Measurements from ENCODE around the gene CIAO2A. TPM values are rescaled to one million over a fixed set of nuclear protein-coding genes. Genes with fewer than 3 reads are reported as not detected.

The CIAO2A gene
- total and polyA plus RNA-seq, 4 donors, result 23.2 to 81.9 (median 25.8) TPM

GRCh38 chr15:64133623-64134344 lies 40.1 kb upstream of the CIAO2A start:
- no peaks in the 10 kb centered on the region for H3K27me3 ChIP-seq (ENCODE audit: control insufficient read depth in 1 of 2, insufficient read depth in 2 of 2, low read length in 1 of 2)
- no peak for DNase-seq
- no peaks in the 10 kb centered on the region for H3K9me3 ChIP-seq (ENCODE audit: control insufficient read depth, low read length)
- H3K36me3 ChIP-seq (ENCODE audit: control insufficient read depth in 1 of 2, insufficient read depth in 2 of 2, low read length in 1 of 2), result peaks cover 5 to 30% of the 10 kb centered on the region in 2 donors
- no peak overlapping the region for H3K4me3 ChIP-seq (ENCODE audit: low read length in 2 of 2)
- no peak overlapping the region for H3K27ac ChIP-seq (ENCODE audit: low read depth in 1 of 2, low read length in 2 of 2)
- no peaks in the 10 kb centered on the region for H3K4me1 ChIP-seq (ENCODE audit: control insufficient read depth in 1 of 2, insufficient read depth in 2 of 2, low read length in 2 of 2)
- WGBS, 2 donors, result 91 to 92% methylated on average over 10 of the region's 10 CpGs
- no peak for ATAC-seq (ENCODE audit: low FRiP score)
- intact Hi-C loops (cut with DNase I), result no loop called here

- ATAC-seq (ENCODE audit: low FRiP score) (no peak), DNase-seq (no peak)
- WGBS, 2 donors, result 88 to 92% methylated on average over 4 of the region's 4 CpGs
- no peaks in the 10 kb centered on the region for H3K4me1 ChIP-seq (ENCODE audit: control insufficient read depth in 1 of 2, insufficient read depth in 2 of 2, low read length in 2 of 2)
- peaks cover 10 to 32% of the 10 kb centered on the region in 2 donors for H3K36me3 ChIP-seq (ENCODE audit: control insufficient read depth in 1 of 2, insufficient read depth in 2 of 2, low read length in 1 of 2)
- no peak overlapping the region for H3K4me3 ChIP-seq (ENCODE audit: low read length in 2 of 2)
- intact Hi-C loops (cut with DNase I), result no loop called here
- no peaks in the 10 kb centered on the region for H3K9me3 ChIP-seq (ENCODE audit: control insufficient read depth, low read length)
- no peak overlapping the region for H3K27ac ChIP-seq (ENCODE audit: low read depth in 1 of 2, low read length in 2 of 2)
- H3K27me3 ChIP-seq (ENCODE audit: control insufficient read depth in 1 of 2, insufficient read depth in 2 of 2, low read length in 1 of 2), result no peaks in the 10 kb centered on the region
Observed at GRCh38 chr15:64132217-64132616, 38.6 kb upstream of the CIAO2A start.

GRCh38 chr15:64131547-64131946 lies 37.9 kb upstream of the CIAO2A start:
- DNase-seq (no peak), ATAC-seq (ENCODE audit: low FRiP score) (no peak)
- 92 to 93% methylated on average over 7 of the region's 7 CpGs for WGBS, 2 donors
- H3K36me3 ChIP-seq (ENCODE audit: control insufficient read depth in 1 of 2, insufficient read depth in 2 of 2, low read length in 1 of 2), result peaks cover 6 to 28% of the 10 kb centered on the region in 2 donors
- no peaks in the 10 kb centered on the region for H3K4me1 ChIP-seq (ENCODE audit: control insufficient read depth in 1 of 2, insufficient read depth in 2 of 2, low read length in 2 of 2)
- H3K27ac ChIP-seq (ENCODE audit: low read depth in 1 of 2, low read length in 2 of 2), result no peak overlapping the region
- H3K4me3 ChIP-seq (ENCODE audit: low read length in 2 of 2), result no peak overlapping the region
- intact Hi-C loops (cut with DNase I), result no loop called here
- H3K27me3 ChIP-seq (ENCODE audit: control insufficient read depth in 1 of 2, insufficient read depth in 2 of 2, low read length in 1 of 2), result no peaks in the 10 kb centered on the region
- H3K9me3 ChIP-seq (ENCODE audit: control insufficient read depth, low read length), result no peaks in the 10 kb centered on the region

GRCh38 chr15:64130159-64130558 lies 36.5 kb upstream of the CIAO2A start:
- H3K27me3 ChIP-seq (ENCODE audit: control insufficient read depth in 1 of 2, insufficient read depth in 2 of 2, low read length in 1 of 2), result no peaks in the 10 kb centered on the region
- intact Hi-C loops (cut with DNase I), result no loop called here
- H3K9me3 ChIP-seq (ENCODE audit: control insufficient read depth, low read length), result no peaks in the 10 kb centered on the region
- H3K4me1 ChIP-seq (ENCODE audit: control insufficient read depth in 1 of 2, insufficient read depth in 2 of 2, low read length in 2 of 2), result no peaks in the 10 kb centered on the region
- no peak for ATAC-seq (ENCODE audit: low FRiP score)
- DNase-seq, result no peak
- H3K27ac ChIP-seq (ENCODE audit: low read depth in 1 of 2, low read length in 2 of 2), result no peak overlapping the region
- 94% methylated on average over 3 of the region's 3 CpGs for whole genome bisulfite sequencing, 2 donors
- peaks cover 6 to 26% of the 10 kb centered on the region in 2 donors for H3K36me3 ChIP-seq (ENCODE audit: control insufficient read depth in 1 of 2, insufficient read depth in 2 of 2, low read length in 1 of 2)
- no peak overlapping the region for H3K4me3 ChIP-seq (ENCODE audit: low read length in 2 of 2)

GRCh38 chr15:64127521-64128270 lies 34.1 kb upstream of the CIAO2A start:
- intact Hi-C loops (cut with DNase I), result no loop called here
- H3K27me3 ChIP-seq (ENCODE audit: control insufficient read depth in 1 of 2, insufficient read depth in 2 of 2, low read length in 1 of 2), result no peaks in the 10 kb centered on the region
- H3K9me3 ChIP-seq (ENCODE audit: control insufficient read depth, low read length), result no peaks in the 10 kb centered on the region
- WGBS, 2 donors, result 70 to 75% methylated on average over 6 of the region's 6 CpGs
- H3K36me3 ChIP-seq (ENCODE audit: control insufficient read depth in 1 of 2, insufficient read depth in 2 of 2, low read length in 1 of 2), result peaks cover 11 to 23% of the 10 kb centered on the region in 2 donors
- ATAC-seq (ENCODE audit: low FRiP score) (no peak), DNase-seq (no peak)
- no peaks in the 10 kb centered on the region for H3K4me1 ChIP-seq (ENCODE audit: control insufficient read depth in 1 of 2, insufficient read depth in 2 of 2, low read length in 2 of 2)
- H3K27ac ChIP-seq (ENCODE audit: low read depth in 1 of 2, low read length in 2 of 2), result no peak overlapping the region
- no peak overlapping the region for H3K4me3 ChIP-seq (ENCODE audit: low read length in 2 of 2)

GRCh38 chr15:64125978-64126377 lies 32.3 kb upstream of the CIAO2A start:
- Histone ChIP-seq H3K27me3 (ENCODE audit: control insufficient read depth in 1 of 2, insufficient read depth in 2 of 2, low read length in 1 of 2) (no peaks in the 10 kb centered on the region), H3K9me3 (ENCODE audit: control insufficient read depth, low read length) (no peaks in the 10 kb centered on the region), H3K36me3 (ENCODE audit: control insufficient read depth in 1 of 2, insufficient read depth in 2 of 2, low read length in 1 of 2) (peaks cover 9 to 15% of the 10 kb centered on the region in 2 donors), H3K4me1 (ENCODE audit: control insufficient read depth in 1 of 2, insufficient read depth in 2 of 2, low read length in 2 of 2) (no peaks in the 10 kb centered on the region), H3K27ac (ENCODE audit: low read depth in 1 of 2, low read length in 2 of 2) (no peak overlapping the region), H3K4me3 (ENCODE audit: low read length in 2 of 2) (no peak overlapping the region)
- ATAC-seq (ENCODE audit: low FRiP score), result no peak
- 79 to 81% methylated on average over 3 of the region's 3 CpGs for WGBS, 2 donors
- no peak for DNase-seq
- intact Hi-C loops (cut with DNase I), result no loop called here

GRCh38 chr15:64122936-64123351 lies 29.3 kb upstream of the CIAO2A start:
- no peak for ATAC-seq (ENCODE audit: low FRiP score)
- DNase-seq, result no peak
- intact Hi-C loops (cut with DNase I), result no loop called here
- Histone ChIP-seq H3K4me3 (ENCODE audit: low read length in 2 of 2) (no peak overlapping the region), H3K27ac (ENCODE audit: low read depth in 1 of 2, low read length in 2 of 2) (no peak overlapping the region), H3K36me3 (ENCODE audit: control insufficient read depth in 1 of 2, insufficient read depth in 2 of 2, low read length in 1 of 2) (peaks cover 8 to 14% of the 10 kb centered on the region in 2 donors), H3K27me3 (ENCODE audit: control insufficient read depth in 1 of 2, insufficient read depth in 2 of 2, low read length in 1 of 2) (no peaks in the 10 kb centered on the region), H3K9me3 (ENCODE audit: control insufficient read depth, low read length) (no peaks in the 10 kb centered on the region), H3K4me1 (ENCODE audit: control insufficient read depth in 1 of 2, insufficient read depth in 2 of 2, low read length in 2 of 2) (no peaks in the 10 kb centered on the region)
- 90 to 92% methylated on average over 3 of the region's 3 CpGs for WGBS, 2 donors

GRCh38 chr15:64122444-64122843 lies 28.8 kb upstream of the CIAO2A start:
- Histone ChIP-seq H3K36me3 (ENCODE audit: control insufficient read depth in 1 of 2, insufficient read depth in 2 of 2, low read length in 1 of 2) (peaks cover 8 to 11% of the 10 kb centered on the region in 2 donors), H3K9me3 (ENCODE audit: control insufficient read depth, low read length) (no peaks in the 10 kb centered on the region), H3K27me3 (ENCODE audit: control insufficient read depth in 1 of 2, insufficient read depth in 2 of 2, low read length in 1 of 2) (no peaks in the 10 kb centered on the region), H3K4me1 (ENCODE audit: control insufficient read depth in 1 of 2, insufficient read depth in 2 of 2, low read length in 2 of 2) (no peaks in the 10 kb centered on the region), H3K4me3 (ENCODE audit: low read length in 2 of 2) (no peak overlapping the region), H3K27ac (ENCODE audit: low read depth in 1 of 2, low read length in 2 of 2) (no peak overlapping the region)
- ATAC-seq (ENCODE audit: low FRiP score), result no peak
- WGBS, 2 donors, result 70 to 79% methylated on average over 1 of the region's 1 CpG
- intact Hi-C loops (cut with DNase I), result no loop called here
- no peak for DNase-seq

GRCh38 chr15:64121614-64122013 lies 28.0 kb upstream of the CIAO2A start:
- H3K4me1 ChIP-seq (ENCODE audit: control insufficient read depth in 1 of 2, insufficient read depth in 2 of 2, low read length in 2 of 2), result no peaks in the 10 kb centered on the region
- ATAC-seq (ENCODE audit: low FRiP score), result no peak

More at GRCh38 chr15:64121614-64122013, 28.0 kb upstream of the CIAO2A start:
- Histone ChIP-seq H3K4me3 (ENCODE audit: low read length in 2 of 2) (no peak overlapping the region), H3K27ac (ENCODE audit: low read depth in 1 of 2, low read length in 2 of 2) (no peak overlapping the region), H3K36me3 (ENCODE audit: control insufficient read depth in 1 of 2, insufficient read depth in 2 of 2, low read length in 1 of 2) (peaks cover 8 to 9% of the 10 kb centered on the region in 2 donors), H3K27me3 (ENCODE audit: control insufficient read depth in 1 of 2, insufficient read depth in 2 of 2, low read length in 1 of 2) (no peaks in the 10 kb centered on the region), H3K9me3 (ENCODE audit: control insufficient read depth, low read length) (no peaks in the 10 kb centered on the region)
- WGBS, 2 donors, result 81 to 86% methylated on average over 4 of the region's 4 CpGs
- no peak for DNase-seq
- intact Hi-C loops (cut with DNase I), result no loop called here
